Kidney (tissue), 14 donors: Measurements from ENCODE around the gene C14orf132. TPM values are rescaled to one million over a fixed set of nuclear protein-coding genes. Genes with fewer than 3 reads are reported as not detected.

Experiments used
- DNase-seq, 5 donors: peaks; one replicate each; pipeline ENCODE4 v3.0.0-alpha.2; 2013 to 2020
- FAIRE-seq: peaks from 2 replicates; lab custom pipeline; 2012; peaks lifted over from hg19 to GRCh38; lab: Jason Lieb, UNC
- H3K27ac ChIP-seq, 2 donors: one replicate each; pipeline ENCODE4 v1.7.0; 2013; ENCODE audit warnings: low read depth in 2 of 2, low read length in 2 of 2, inconsistent platforms in 1 of 2
- H3K27me3 ChIP-seq: one replicate; pipeline ENCODE4 v1.7.1; 2013; ENCODE audit warnings: low read length, inconsistent platforms; ENCODE audit not compliant: control insufficient read depth, insufficient read depth
- H3K36me3 ChIP-seq, 3 donors: one replicate each; pipeline versions ENCODE4 v1.7.0 to v1.7.1; 2013; ENCODE audit warnings: low read length in 3 of 3, control low read depth in 1 of 3, inconsistent platforms in 1 of 3; ENCODE audit not compliant: insufficient read depth in 3 of 3, control insufficient read depth in 2 of 3
- H3K4me1 ChIP-seq, 3 donors: one replicate each; pipeline versions ENCODE4 v1.7.0 to v1.7.1; 2013; ENCODE audit warnings: low read length in 3 of 3, inconsistent platforms in 1 of 3, low read depth in 1 of 3; ENCODE audit not compliant: control insufficient read depth in 2 of 3, insufficient read depth in 2 of 3
- H3K4me3 ChIP-seq, 3 donors: one replicate each; pipeline versions ENCODE4 v1.7.0 to v1.8.1; 2013; ENCODE audit warnings: low read length in 3 of 3, control low read depth in 1 of 3, inconsistent platforms in 1 of 3
- H3K9ac ChIP-seq, 3 donors: one replicate each; pipeline versions ENCODE4 v1.7.0 to v1.7.1; 2013; ENCODE audit warnings: low read length in 3 of 3, control low read depth in 1 of 3, inconsistent platforms in 1 of 3
- H3K9me3 ChIP-seq, 3 donors: one replicate each; pipeline versions ENCODE4 v1.7.0 to v1.7.1; 2013; ENCODE audit warnings: low read length in 3 of 3, control low read depth in 1 of 3, inconsistent platforms in 1 of 3; ENCODE audit not compliant: control insufficient read depth in 2 of 3, insufficient read depth in 1 of 3
- intact Hi-C: fragments of 100-400 bp; cut with DNase I; formaldehyde crosslinking; loops from one replicate; pipeline ENCODE4 v1.11.1; 2022
- polyA plus RNA-seq: library from polyadenylated mRNA; stranded (reverse); fragments of 350-450 nt; fragmentation: Illumina TruSeq; extraction: RNeasy Lipid Tissue Mini Kit (QIAGEN cat#74804); gene quantifications from one replicate; pipeline ENCODE4 v1.2.3, GENCODE V29; 2014; ENCODE audit warnings: low read depth, low replicate concordance; ENCODE audit not compliant: insufficient read depth
- total RNA-seq: library from RNA; stranded (reverse); fragmentation: NEBNext Ultra II Directional; extraction: Animal tissue kit (Norgen Biotek cat#: 25700); gene quantifications from one replicate; pipeline ENCODE4 v1.2.1, GENCODE V29; 2021
- TF ChIP-seq, protein P1 (sequence below): IDR thresholded peaks from 3 replicates; pipeline ENCODE4 v1.5.1; 2012; ENCODE audit warnings: mild to moderate bottlenecking, moderate library complexity, borderline replicate concordance; ENCODE audit not compliant: insufficient read depth; ENCODE audit errors: extremely low read depth
- donor health status: control.
- donor health status: control.
- donor health status: control.
- donor health status: control.
- donor health status: control.
- donor health status: DM: yes; HTN: yes; CAD: no.
- donor health status: Normal renal cell carcinoma (clear cell type).

Gene C14orf132
- total and polyA plus RNA-seq, 2 donors from 2014 or later = 6.0 to 17.5 TPM

DNA sequence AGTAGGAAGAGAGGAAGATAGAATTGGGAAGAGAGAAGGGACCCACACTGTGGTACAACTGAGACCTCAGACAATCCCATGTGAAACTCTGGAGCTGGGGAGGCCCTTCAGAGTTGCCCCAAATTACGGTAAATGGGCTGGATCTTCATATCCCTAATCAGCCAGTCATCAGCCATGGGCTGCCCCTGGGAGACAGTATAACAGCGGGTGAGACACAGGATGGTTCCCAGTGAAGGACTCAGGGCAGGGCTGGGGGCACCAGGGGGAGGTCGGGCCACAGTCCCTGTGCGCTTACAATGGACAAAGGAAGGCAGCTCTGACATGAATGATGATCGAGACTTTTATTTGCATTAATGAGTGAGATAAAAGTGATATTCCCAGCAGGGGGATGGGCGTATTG, 91.2 kb downstream of the C14orf132 start:
- intact Hi-C loops = no loop called here
- FAIRE-seq (no peak), DNase-seq (peak in 1 of 5 donors; percentile 42)
- H3K36me3 ChIP-seq = no peaks in the 10 kb centered on the region
- H3K27ac ChIP-seq = no peak overlapping the region
- H3K9me3 ChIP-seq = no peaks in the 10 kb centered on the region
- TF ChIP-seq, protein P1, sequence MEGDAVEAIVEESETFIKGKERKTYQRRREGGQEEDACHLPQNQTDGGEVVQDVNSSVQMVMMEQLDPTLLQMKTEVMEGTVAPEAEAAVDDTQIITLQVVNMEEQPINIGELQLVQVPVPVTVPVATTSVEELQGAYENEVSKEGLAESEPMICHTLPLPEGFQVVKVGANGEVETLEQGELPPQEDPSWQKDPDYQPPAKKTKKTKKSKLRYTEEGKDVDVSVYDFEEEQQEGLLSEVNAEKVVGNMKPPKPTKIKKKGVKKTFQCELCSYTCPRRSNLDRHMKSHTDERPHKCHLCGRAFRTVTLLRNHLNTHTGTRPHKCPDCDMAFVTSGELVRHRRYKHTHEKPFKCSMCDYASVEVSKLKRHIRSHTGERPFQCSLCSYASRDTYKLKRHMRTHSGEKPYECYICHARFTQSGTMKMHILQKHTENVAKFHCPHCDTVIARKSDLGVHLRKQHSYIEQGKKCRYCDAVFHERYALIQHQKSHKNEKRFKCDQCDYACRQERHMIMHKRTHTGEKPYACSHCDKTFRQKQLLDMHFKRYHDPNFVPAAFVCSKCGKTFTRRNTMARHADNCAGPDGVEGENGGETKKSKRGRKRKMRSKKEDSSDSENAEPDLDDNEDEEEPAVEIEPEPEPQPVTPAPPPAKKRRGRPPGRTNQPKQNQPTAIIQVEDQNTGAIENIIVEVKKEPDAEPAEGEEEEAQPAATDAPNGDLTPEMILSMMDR = no peak
- no peak overlapping the region for H3K4me3 ChIP-seq
- no peaks in the 10 kb centered on the region for H3K27me3 ChIP-seq
- H3K4me1 ChIP-seq = no peaks in the 10 kb centered on the region
- no peak overlapping the region for H3K9ac ChIP-seq

DNA sequence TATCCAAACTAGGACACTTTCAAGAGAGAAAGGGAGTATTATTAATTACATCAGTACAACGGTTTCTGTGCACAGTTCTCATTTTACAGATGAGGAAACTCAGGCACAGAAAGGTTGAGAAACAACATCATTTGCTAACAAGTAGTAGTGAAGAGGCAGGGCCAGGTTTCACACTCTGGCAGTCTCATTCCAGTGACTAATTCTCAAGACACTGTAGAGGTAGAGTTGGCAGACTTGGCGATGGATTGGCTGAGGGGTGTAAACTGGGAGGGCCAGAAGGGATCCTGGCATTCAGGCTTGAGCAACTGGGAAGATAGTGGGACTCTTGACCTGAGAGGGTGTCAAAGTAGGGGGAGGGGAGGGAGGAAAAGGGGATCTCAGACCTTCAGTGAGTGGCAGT, 91.7 kb downstream of the C14orf132 start:
- H3K4me3 ChIP-seq = no peak overlapping the region
- TF ChIP-seq, protein P1 = no peak
- DNase-seq = peak in 1 of 5 donors; percentile 20
- no peaks in the 10 kb centered on the region for H3K9me3 ChIP-seq
- H3K9ac ChIP-seq = no peak overlapping the region
- no peak for FAIRE-seq
- no peaks in the 10 kb centered on the region for H3K27me3 ChIP-seq
- no peaks in the 10 kb centered on the region for H3K36me3 ChIP-seq
- H3K4me1 ChIP-seq = no peaks in the 10 kb centered on the region
- no peak overlapping the region for H3K27ac ChIP-seq
- intact Hi-C loops = no loop called here

DNA sequence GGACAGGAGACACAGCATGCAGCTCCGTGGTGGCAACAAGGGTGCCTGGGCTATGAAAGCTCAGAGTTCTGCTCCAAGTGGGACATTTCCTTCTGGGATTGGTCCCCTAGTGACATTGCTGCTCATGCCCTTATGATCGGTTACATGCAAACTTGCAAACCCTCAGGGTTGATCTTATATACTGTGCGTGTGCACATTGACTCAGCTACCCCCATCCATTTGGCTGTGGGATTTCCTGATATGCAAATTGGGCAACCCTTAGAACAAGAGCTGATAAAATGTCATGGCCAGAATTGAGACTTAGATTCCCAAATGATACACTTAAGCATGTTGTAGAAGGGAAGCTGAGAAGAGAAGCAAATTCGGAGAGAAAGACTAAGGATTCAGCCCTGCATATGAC, 92.7 kb downstream of the C14orf132 start:
- H3K4me3 ChIP-seq = no peak overlapping the region
- intact Hi-C loops = no loop called here

DNA sequence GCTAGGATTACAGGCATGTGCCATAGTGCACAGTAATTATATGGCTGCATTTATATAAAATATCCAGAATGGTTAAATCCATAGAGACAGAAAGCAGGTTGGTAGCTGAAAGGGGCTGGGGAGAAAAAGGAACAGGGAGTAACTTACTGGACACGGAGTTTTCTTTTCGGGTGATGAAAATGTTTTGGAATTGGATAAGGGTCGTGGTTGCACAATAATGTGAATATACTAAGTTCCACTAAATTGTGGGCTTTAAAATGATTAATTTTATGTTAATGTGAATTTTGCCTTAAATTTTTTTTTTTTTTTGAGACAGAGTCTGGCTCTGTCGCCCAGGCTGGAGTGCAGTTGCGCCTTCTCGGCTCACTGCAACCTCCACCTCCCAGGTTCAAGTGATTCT, 95.3 kb downstream of the C14orf132 start:
- H3K4me1 ChIP-seq = no peaks in the 10 kb centered on the region
- H3K27ac ChIP-seq = no peak overlapping the region
- intact Hi-C loops = no loop called here
- H3K4me3 ChIP-seq = no peak overlapping the region
- H3K36me3 ChIP-seq = no peaks in the 10 kb centered on the region
- TF ChIP-seq, protein P1 = no peak
- no peaks in the 10 kb centered on the region for H3K27me3 ChIP-seq
- DNase-seq (no peak), FAIRE-seq (no peak)
- peaks cover 0 to 6% (median 0%) of the 10 kb centered on the region in 3 donors for H3K9me3 ChIP-seq
- H3K9ac ChIP-seq = no peak overlapping the region

More for the DNA sequence above, 92.7 kb downstream of the C14orf132 start:
- H3K36me3 ChIP-seq = no peaks in the 10 kb centered on the region
- TF ChIP-seq, protein P1 = no peak
- no peak overlapping the region for H3K27ac ChIP-seq
- FAIRE-seq (no peak), DNase-seq (no peak)
- H3K9me3 ChIP-seq = no peaks in the 10 kb centered on the region
- H3K9ac ChIP-seq = no peak overlapping the region
- no peaks in the 10 kb centered on the region for H3K27me3 ChIP-seq
- no peaks in the 10 kb centered on the region for H3K4me1 ChIP-seq
